GM18870 (cell line): ENCODE results near the gene GLRA1.

Experiments
- ATAC-seq: cut with Tn5 transposase; IDR thresholded peaks from one replicate; pipeline ENCODE4 v1.9.1; 2021; ENCODE audit warnings: moderate library complexity; ENCODE audit not compliant: unreplicated experiment

The GLRA1 gene

GRCh38 chr5:151924564-151925301 lies at the start of gene GLRA1:
TSS of gene GLRA1 (minus strand) at chr5:151924851. CDS start at chr5:151924549, 302 bp downstream.
- ATAC-seq, result no peak

- ATAC-seq, result no peak
Observed at GRCh38 chr5:151970885-151971284, 46.2 kb upstream of the GLRA1 start.

- ATAC-seq, result no peak
Observed at GRCh38 chr5:151967865-151968264, 43.2 kb upstream of the GLRA1 start.

- no peak for ATAC-seq
Observed at GRCh38 chr5:151966046-151966445, 41.4 kb upstream of the GLRA1 start.

GRCh38 chr5:151964471-151964870 lies 39.8 kb upstream of the GLRA1 start:
- no peak for ATAC-seq

- ATAC-seq, result no peak
Observed at GRCh38 chr5:151961557-151961956, 36.9 kb upstream of the GLRA1 start.

- ATAC-seq, result no peak
Observed at GRCh38 chr5:151958111-151958510, 33.5 kb upstream of the GLRA1 start.

GRCh38 chr5:151956725-151957124 lies 32.1 kb upstream of the GLRA1 start:
- no peak for ATAC-seq

GRCh38 chr5:151954255-151954654 lies 29.6 kb upstream of the GLRA1 start:
- ATAC-seq, result no peak

GRCh38 chr5:151953833-151954232 lies 29.2 kb upstream of the GLRA1 start:
- no peak for ATAC-seq

GRCh38 chr5:151952238-151952637 lies 27.6 kb upstream of the GLRA1 start:
- no peak for ATAC-seq

GRCh38 chr5:151950706-151951105 lies 26.1 kb upstream of the GLRA1 start:
- ATAC-seq, result no peak

- no peak for ATAC-seq
Observed at GRCh38 chr5:151949701-151950308, 25.2 kb upstream of the GLRA1 start.

GRCh38 chr5:151949113-151949512 lies 24.5 kb upstream of the GLRA1 start:
- no peak for ATAC-seq

GRCh38 chr5:151947931-151948608 lies 23.4 kb upstream of the GLRA1 start:
- peak; percentile 43 for ATAC-seq

- no peak for ATAC-seq
Observed at GRCh38 chr5:151937851-151938250, 13.2 kb upstream of the GLRA1 start.

- no peak for ATAC-seq
Observed at GRCh38 chr5:151935135-151935695, 10.6 kb upstream of the GLRA1 start.

- ATAC-seq, result no peak
Observed at GRCh38 chr5:151931260-151931659, 6.6 kb upstream of the GLRA1 start.

- ATAC-seq, result no peak
Observed at GRCh38 chr5:151926188-151926587, 1.5 kb upstream of the GLRA1 start.

GRCh38 chr5:151925340-151925739 lies 689 bp upstream of the GLRA1 start:
- ATAC-seq, result no peak

GRCh38 chr5:151923866-151924476 lies 680 bp downstream of the GLRA1 start:
- ATAC-seq, result no peak
